ENCODE measurements around the gene AMOTL1.
"Not testable (repeated sequence)": the region's sequence is repeated elsewhere in the genome, so short reads cannot be mapped to it uniquely, and the experiment has no call there.

AMOTL1 gene

DNA sequence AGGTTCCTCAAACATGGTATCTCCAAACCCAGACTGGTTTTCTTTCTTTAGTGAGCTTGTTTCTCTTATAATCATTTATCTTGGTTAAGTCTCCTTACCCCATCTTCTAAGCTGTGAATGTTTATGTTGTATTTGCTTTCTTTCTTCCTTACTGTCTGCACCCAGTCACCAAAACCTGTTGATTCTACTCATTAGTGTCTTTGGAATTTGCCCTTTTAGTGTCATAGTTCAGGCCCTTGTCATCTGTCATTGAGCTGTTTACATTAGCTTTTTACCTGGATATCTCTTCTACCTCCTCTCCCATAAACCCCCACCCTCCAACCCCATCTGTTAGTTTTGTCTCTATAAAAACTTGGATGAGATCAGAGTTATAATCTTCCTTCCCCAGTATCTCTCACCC, 59.9 kb downstream of the AMOTL1 start:
- DNase-seq = no peak

GRCh38 chr11:94830722-94831510, 62.8 kb downstream of the AMOTL1 start:
- DNase-seq = no peak

- no peak for DNase-seq
Measured at GRCh38 chr11:94831529-94831928, 63.4 kb downstream of the AMOTL1 start.

DNA sequence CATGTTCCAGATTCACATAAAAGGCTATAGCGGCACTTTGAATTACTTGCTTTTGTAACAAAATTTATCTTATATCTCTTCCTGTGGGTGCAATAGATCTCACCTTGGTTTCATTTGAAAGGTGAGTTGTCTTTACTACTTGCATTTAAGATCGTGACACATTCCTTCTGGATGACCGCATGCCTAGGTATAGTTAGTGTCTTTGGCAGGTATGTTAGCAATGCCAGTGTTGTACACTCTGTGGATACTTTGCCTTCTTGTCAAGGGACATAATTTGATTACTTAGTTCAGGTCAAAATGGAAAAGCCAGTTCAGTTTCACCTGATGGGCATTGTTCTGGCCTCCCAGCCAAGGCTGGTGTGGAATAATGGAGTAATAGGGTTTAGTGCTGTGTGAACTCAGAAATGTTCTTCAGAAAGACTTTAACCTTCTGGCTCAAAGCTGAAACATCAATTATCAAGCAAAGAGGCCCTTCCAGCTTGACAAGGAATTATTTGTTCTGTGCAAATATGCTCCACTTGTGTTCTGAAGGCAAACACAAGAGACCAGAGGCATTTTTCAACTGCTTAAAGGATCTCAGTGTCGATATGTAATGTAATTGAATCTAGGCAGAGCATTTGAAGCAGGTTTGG, 64.6 kb downstream of the AMOTL1 start:
- DNase-seq = no peak

GRCh38 chr11:94834911-94835593, 66.9 kb downstream of the AMOTL1 start:
- no peak for DNase-seq

DNA sequence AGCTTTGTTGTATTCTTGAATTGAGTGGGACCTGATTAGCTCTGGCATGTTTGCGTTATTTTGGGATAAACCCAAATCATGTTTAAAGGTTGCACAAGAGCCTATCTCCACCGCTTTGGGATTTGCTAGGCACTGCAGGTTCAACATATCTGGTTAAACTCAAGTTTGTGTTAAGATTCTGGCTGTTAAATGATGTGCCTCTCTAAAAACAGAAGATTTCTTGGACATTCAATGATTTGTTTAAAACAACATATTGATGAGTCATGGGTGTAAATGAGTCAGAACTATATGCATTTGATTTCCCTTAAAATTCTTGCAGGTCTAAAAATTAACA, 67.4 kb downstream of the AMOTL1 start:
- no peak for DNase-seq

- DNase-seq = no peak
Measured at GRCh38 chr11:94837317-94837716, 69.2 kb downstream of the AMOTL1 start.

DNA sequence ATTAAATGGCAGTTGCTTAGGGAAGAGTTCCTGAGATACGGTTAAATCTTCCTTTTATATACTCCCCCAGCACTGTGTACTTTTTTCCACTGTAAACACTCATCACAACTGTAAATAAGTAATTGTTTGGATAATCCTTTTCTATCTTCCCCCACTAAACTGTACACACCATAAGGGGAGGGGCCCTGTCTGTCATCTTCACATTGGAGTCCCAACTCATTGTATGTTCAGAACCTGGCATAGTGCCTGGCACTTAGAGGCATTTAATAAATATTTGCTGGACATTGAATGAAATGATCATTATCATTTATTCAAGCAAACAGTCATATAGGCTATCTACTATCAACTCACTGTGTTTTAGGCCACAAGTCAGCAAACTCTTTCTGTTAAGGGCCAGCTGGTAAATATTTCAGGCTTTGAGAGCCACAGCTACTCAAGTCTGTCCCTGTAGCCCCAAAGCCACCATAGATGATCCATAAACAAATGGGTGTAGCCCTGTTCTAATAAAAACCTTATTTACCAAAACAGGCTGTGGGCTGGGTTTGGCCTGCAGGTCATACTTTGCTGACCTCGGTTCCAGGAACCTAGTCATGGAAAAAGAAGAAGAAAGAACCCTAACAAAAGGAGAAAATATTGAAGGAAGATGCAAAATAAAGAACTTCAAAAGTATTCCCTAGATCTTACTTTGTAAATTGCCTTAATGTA, 70.0 kb downstream of the AMOTL1 start:
- DNase-seq = peak in 1 of 3 experiments; percentile 24

- DNase-seq = no peak
Measured at GRCh38 chr11:94840209-94840608, 72.1 kb downstream of the AMOTL1 start.

DNA sequence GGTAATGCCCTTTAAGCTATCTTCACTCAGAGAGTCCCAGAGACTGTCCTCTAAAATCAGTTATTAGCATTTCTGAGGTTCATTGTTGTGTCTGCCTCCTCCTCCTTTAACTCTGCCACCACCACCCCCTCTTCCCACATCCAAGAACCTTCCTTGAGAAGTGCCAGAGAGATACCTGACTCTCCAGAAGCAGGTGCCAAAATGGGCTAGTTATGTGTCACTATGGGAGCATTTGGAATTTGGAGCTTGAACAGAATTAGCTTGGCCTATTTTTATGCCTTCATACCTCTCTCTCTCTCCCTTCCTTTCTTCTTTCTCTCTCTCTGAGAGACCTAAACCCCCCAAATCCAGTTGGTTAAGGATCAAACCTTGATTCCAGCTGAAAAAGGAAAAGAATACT, 75.9 kb downstream of the AMOTL1 start:
- no peak for DNase-seq

DNA sequence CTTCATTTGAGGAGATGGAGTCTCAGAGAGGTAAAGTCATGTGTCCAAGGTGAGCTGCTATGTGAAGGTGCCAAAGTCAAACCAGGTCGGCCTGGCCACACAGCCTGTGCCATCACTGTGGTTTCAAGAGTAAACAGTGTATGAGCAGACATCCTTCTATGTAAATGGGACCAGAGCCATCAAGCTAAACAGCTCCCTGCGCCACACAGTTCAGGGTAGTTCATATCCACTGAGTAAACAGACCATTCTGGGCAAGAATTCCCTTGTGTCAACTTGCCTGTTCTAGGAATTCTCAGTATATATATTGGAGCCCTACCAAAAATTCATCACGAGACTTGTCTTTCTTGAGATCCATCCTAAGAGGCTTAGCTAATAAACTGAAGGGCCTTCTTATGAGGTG, 77.5 kb downstream of the AMOTL1 start:
- DNase-seq = no peak

DNA sequence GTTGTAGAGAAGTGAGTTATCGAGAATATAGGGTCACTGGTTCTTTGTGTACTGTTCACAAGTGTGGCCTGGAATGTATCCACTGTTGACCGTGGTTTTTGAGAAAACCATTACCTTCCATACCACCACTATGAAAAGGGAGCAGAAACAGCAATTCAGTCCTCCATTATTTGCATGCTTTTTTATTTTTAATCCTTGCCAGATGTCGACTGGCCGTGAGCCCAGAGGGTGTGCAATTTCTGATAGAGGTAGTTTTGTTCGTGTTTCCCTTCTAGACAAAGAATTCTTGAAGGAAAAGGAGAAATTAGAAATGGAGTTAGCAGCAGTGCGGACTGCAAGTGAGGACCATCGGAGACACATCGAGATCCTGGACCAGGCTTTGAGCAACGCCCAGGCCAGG, 81.7 kb downstream of the AMOTL1 start:
- no peak for DNase-seq

DNA sequence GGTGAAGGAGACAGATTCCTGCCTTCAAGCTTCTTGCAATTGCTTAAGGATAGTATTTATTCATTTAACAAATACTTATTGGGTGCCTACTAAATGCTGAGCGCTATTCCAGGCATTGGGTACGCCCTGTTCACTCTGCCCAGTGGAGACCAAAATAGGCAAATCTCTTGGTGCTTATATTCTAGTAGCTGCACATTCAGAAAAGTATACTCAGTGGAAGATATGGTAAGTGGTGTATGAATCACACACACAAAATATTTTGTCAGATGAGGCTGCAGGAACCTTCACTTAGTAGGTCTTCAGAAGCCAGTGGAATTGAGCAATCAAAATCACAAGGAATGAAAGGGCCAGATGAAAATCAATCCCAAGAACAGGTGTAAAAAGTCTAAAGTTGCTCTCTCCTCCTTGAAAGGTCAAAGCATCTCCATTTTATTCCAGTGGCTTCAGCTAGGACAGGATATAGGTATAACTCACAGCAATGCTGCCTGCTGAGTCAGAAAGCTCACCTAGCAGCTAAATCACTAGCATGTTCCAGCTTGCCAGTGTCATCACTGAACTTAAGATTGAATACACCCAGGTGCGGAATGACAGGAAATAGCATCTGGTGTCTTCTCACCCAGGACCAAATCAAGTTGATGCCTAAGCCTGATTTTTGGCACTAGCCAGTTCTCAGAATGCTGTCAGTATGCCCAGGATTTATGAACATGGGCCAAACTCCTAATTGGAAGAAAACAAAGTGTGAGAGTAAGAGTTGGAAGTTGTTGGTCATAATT, 83.9 kb downstream of the AMOTL1 start:
- DNase-seq = no peak

DNA sequence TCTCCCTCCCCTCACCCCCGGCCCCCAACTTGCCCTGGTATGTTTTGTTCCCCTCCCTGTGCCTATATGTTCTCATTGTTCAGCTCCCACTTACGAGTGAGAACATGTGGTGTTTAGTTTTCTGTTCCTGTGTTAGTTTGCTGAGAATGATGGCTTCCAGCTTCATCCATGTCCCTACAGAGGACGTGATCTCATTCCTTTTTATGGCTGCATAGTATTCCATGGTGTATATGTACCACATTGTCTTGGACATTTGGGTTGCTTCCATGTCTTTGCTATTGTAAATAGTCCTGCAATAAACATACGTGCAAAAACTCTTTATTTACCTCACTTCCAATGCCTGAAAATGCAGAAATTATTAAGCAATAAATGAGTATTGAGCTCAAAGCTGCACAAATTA, 85.1 kb downstream of the AMOTL1 start:
- DNase-seq = not testable (repeated sequence)

DNA sequence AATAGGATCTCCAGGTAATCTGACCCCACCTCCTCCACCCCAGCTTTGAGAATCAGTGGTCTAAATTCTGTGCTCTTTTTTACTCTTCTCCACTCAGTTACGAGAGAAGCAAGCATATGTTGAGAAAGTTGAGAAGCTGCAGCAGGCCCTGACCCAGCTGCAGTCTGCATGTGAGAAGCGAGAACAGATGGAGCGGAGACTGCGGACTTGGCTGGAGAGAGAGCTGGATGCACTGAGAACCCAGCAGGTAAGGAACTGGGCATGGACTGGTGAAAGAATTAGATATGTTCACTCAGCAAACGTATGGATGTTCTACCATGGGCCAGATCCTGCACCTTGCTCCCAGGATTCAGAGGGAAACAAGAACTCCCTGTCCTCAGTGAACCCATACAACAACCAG, 85.7 kb downstream of the AMOTL1 start:
- no peak for DNase-seq

DNA sequence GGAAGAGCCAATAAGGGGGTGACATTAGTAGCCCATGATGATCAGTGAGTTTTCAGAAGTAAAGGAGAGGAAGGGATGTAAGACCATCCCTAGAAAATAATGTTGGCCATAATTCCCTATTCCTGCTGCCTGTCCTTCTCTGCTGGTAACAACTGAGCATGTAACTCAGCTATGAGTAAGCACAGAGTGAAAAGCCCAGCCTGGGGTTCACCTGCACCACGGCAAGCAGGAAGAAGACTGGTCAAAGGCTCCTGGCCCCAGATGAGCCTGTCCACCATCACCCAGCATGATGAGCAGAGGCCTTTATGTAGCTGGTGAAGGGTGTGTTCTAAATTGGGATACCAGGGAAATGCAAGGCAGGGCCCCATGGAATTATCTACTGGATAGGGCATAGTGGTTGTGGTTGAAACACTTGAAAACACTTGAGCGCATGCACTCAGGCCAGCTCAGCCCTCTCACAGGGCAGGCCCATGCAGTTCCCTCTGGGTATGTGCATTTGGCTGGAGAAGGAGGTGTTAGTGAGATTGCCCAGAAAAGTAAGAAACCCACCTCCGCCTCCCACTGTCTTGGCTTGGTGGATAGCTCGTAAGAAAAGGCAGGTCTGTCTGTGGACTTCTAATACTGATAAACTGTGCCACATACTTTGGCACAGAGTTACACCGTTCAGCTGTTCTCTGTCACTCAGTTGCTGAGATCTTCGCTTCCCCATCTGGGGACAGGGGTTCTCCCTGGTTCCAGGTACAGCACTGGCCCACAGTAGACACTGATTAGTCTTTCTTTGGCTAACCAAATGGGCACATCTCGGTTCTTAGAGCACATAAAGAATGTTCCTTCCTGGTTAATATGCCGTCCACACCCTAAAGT, 86.8 kb downstream of the AMOTL1 start:
- no peak for DNase-seq

DNA sequence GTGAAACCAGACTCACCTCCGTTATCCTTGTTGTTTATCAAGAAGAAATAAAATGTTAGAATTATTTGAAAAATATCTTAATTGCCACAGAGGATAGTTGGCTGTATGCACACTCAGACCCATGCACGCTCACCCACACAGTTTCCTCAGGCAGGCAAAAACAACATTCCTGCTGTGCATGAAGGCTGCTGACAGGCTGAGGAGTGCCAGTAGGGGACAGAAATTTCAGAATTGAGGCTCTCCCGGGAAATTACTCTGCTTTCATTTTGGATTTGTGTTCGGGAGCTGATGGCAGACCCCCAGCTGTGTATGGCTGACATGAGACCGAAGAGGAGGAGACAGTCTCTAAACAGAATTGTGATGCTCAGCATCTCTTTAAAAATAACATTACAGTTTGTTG, 87.5 kb downstream of the AMOTL1 start:
- no peak for DNase-seq

GRCh38 chr11:94856443-94856842, 88.3 kb downstream of the AMOTL1 start:
- DNase-seq = no peak

DNA sequence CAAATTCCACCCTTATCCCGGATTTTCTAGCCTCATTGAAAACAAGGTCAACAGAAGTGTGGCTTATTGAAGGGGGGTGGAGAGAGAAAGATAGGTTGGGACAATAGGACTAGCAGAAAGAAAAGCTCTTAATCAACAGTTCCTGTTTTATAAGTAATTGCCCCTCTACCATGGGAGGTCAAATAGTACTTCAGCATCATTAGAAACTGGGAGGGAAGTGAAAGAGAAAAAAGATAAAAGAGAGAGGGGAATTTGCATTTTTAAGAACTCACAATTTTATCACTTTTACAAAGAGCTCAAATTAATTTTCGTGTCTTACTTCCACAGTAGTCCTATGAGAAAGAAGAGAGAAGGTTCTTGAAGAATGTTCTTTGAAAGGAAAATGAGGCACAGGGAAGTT, 89.2 kb downstream of the AMOTL1 start:
- no peak for DNase-seq

- DNase-seq = no peak
Measured at GRCh38 chr11:94858012-94858705, 90.0 kb downstream of the AMOTL1 start.

GRCh38 chr11:94860333-94860732, 92.2 kb downstream of the AMOTL1 start:
- DNase-seq = no peak

Measured in NCI-H1417 (cell line).